Choroid plexus epithelial cell (primary cell): Measurements from ENCODE around the gene GRIN2D.
"Not testable (repeated sequence)": the region's sequence is repeated elsewhere in the genome, so short reads cannot be mapped to it uniquely, and the experiment has no call there.

Experiments used
- DNase-seq: peaks from one replicate; pipeline ENCODE4 v3.0.0-alpha.2; 2010; ENCODE audit warnings: low read depth
- H3K4me3 ChIP-seq: 2 replicates; pipeline ENCODE4 v1.5.1; 2011; ENCODE audit warnings: low read depth, mild to moderate bottlenecking, control low read depth, low read length, moderate library complexity
- CTCF ChIP-seq: conservative IDR thresholded peaks from 2 replicates; pipeline ENCODE4 v1.5.1; 2011; ENCODE audit warnings: low read depth, mild to moderate bottlenecking, control low read depth, inconsistent platforms, low read length, moderate library complexity

The GRIN2D gene

GRCh38 chr19:48381178-48381950 lies 12.1 kb upstream of the GRIN2D start:
- no peak for TF ChIP-seq CTCF
- no peak overlapping the region for H3K4me3 ChIP-seq
- no peak for DNase-seq

- H3K4me3 ChIP-seq, result no peak overlapping the region
- TF ChIP-seq CTCF, result no peak
- no peak for DNase-seq
Observed at GRCh38 chr19:48382286-48382685, 11.2 kb upstream of the GRIN2D start.

GRCh38 chr19:48385461-48386087 lies 7.9 kb upstream of the GRIN2D start:
- no peak for DNase-seq
- H3K4me3 ChIP-seq, result no peak overlapping the region
- no peak for TF ChIP-seq CTCF

- no peak for DNase-seq
- no peak overlapping the region for H3K4me3 ChIP-seq
- TF ChIP-seq CTCF, result no peak
Observed at GRCh38 chr19:48386981-48387380, 6.5 kb upstream of the GRIN2D start.

GRCh38 chr19:48390188-48391099 lies 3.0 kb upstream of the GRIN2D start:
- peak overlapping the region; percentile 96 for H3K4me3 ChIP-seq
- TF ChIP-seq CTCF, result peak; percentile 82
- DNase-seq, result peak; percentile 72

- DNase-seq, result peak; percentile 76
- peak; percentile 92 for TF ChIP-seq CTCF
- H3K4me3 ChIP-seq, result peak within 1 kb of the TSS; percentile 96
Observed at GRCh38 chr19:48391100-48392005, 2.1 kb upstream of the GRIN2D start, which contains the start of gene KDELR1. KDELR1 (minus strand) TSS chr19:48391551; CDS start chr19:48391358, 193 bp downstream.

GRCh38 chr19:48392006-48392344 lies 1.5 kb upstream of the GRIN2D start:
- not testable (repeated sequence) for DNase-seq, H3K4me3 ChIP-seq
